ENCODE measurements around the gene CASKIN2.
A peak's percentile ranks its signal among the peaks of the same experiment; 100 is the strongest.
"Not testable (repeated sequence)": the region's sequence is repeated elsewhere in the genome, so short reads cannot be mapped to it uniquely, and the experiment has no call there.

CASKIN2 gene

GRCh38 chr17:75544250-75544649, 28.9 kb upstream of the CASKIN2 start:
- DNase-seq: no peak

GRCh38 chr17:75542728-75543336, 27.5 kb upstream of the CASKIN2 start:
- no peak for DNase-seq

DNA sequence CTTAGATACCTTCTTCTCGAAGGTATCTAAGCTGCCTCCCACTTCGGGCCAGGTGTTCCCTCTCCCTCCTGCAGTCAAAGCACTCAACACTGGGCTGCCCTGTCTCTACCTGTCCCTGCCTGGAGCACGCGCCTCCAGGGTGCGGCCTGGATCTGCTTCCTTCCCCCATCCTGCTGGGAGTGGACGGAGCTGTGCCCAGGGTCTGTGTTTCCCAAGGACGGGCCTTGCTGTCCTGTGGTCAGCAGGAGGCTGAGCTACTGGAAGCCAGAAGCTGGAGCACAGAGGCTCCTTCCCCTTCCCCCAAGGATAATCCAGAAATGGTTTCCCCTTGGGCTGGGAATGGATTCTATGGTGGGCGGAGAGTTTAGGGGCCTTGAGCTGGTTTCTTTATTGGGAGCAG, 26.9 kb upstream of the CASKIN2 start:
- no peak for DNase-seq

GRCh38 chr17:75540923-75541503, 25.7 kb upstream of the CASKIN2 start:
- no peak for DNase-seq

- DNase-seq: no peak
Observed at GRCh38 chr17:75539967-75540729, 24.8 kb upstream of the CASKIN2 start.

- no peak for DNase-seq
Observed at GRCh38 chr17:75536366-75536765, 21.0 kb upstream of the CASKIN2 start.

GRCh38 chr17:75535871-75536270, 20.5 kb upstream of the CASKIN2 start:
- DNase-seq: no peak

DNA sequence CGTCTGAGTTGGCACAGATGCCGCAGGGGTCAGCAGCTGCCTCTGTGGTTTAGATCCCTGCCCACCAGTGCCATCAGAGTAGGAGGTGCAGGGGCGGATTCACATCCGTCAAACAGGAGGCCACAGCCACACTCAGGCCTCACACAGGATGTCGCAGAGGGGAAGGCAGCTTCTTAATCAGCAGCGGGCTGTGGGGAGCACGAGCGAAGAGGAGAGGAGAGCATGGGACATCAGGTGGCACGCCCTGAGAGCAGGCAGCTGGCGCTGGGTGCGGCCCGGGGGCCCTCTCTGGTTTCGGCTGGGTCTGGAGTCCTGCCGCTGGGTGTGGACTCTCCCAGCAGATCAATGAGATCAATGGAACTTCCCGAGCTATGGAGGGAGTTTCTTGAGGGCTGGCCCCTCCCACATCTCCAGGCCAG, 19.8 kb upstream of the CASKIN2 start:
- no peak for DNase-seq

- no peak for DNase-seq
Observed at GRCh38 chr17:75531721-75532072, 16.4 kb upstream of the CASKIN2 start.

DNA sequence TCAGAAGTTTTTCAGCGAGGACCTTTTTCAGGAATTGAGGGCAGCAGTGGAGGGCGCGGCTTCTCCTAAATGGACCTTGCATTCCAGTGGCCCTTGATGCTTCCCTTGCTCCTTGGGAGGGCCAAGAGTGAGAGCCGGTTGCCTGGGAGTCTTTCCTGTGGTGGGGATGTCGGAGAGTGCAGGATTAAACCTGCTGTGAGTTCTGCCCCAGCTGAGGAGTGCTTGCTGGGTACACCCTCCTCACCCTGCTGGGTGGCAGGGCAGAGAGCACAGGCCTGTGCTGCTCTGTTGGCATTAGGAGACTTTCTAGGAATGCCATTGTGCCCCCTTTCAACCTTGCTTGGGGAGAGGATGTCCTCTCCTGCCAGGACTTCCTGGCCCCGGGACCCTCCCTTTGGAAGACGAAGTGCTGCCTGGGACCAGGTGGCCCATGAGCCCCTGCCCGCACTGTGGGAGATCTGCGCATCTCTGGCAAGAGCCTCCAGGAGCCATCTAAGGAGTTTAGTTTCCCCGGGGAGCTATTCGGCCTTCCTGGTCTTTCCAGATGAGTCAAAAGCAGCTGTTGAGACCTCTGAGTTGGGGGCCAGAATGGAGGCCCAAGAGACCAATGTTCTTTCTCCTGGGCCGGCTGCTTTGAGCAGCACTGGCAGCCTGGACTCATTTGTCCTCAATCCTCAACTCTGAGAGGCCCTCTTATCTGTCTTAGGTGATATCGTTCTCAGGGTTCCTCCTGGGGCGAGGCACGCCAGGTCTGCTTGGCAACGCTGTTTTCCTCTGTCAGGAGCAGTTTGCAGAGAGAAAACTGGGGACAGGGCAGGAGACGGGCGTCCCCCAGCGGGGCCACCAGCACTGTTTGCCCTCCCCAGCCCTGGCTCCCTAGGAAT, 15.7 kb upstream of the CASKIN2 start:
- DNase-seq: no peak

- DNase-seq: no peak
Observed at GRCh38 chr17:75526555-75527270, 11.4 kb upstream of the CASKIN2 start.

- no peak for DNase-seq
Observed at GRCh38 chr17:75525806-75526554, 10.6 kb upstream of the CASKIN2 start.

- DNase-seq: peak; percentile 92 to 97
Observed at GRCh38 chr17:75524970-75525805, 9.9 kb upstream of the CASKIN2 start, which contains the start of gene LLGL2. LLGL2 (plus strand) TSS chr17:75525697; CDS start chr17:75543427, 17,730 bp downstream.

DNA sequence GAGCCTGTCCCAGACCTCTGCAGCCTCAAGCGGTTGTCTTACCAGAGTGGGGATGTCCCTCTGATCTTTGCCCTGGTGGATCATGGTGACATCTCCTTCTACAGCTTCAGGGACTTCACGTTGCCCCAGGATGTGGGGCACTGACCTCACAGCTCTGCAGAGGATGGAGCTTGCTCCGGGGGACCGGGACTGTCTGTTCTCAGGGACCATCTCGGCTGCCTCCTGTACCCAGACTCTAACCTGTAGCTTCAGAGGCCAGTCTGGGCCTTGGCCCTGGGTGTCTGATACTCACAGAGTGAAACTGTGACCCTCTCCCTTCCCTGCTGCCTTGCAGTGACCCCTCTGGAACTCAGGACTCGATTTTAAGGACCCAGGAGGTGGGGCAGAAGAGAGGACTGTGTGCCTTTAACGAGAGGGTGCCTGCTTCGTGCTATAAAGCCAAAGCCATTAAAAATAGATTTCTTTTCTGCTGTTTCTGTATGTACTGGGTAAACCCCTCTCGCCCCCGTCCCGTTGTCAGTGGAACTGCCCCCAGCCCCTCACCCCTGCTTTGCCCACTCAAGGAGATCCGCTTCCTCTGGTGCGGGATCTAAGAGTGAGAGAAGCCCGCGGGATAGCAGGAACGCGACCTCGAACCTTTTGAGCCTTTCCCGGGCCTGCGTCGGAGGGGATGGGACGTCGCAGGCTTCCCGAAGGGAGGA, 9.1 kb upstream of the CASKIN2 start:
- DNase-seq: no peak

GRCh38 chr17:75523647-75524046, 8.3 kb upstream of the CASKIN2 start:
- no peak for DNase-seq

GRCh38 chr17:75521951-75522727, 6.8 kb upstream of the CASKIN2 start:
- DNase-seq: no peak

DNA sequence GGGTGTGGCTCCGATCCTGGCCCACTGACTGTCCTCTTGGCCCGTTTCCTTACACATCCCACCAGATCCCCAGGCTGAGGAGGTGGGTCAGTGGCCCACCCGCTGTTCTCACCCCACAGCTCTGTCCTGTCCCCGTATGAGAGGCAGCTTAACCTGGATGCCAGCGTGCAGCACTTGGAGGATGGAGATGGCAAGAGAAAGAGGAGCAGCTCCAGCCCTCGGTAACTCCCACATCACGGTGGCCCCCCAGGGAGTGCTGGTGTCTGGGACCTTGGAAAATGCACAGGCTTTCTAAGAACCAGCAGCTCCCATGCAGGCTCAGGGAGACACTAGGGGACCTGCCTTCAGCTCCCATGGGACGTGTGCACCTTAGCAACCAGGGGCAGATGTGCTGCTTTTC, 6.0 kb upstream of the CASKIN2 start:
- DNase-seq: no peak

GRCh38 chr17:75520413-75520812, 5.1 kb upstream of the CASKIN2 start:
- DNase-seq: not testable (repeated sequence)

DNA sequence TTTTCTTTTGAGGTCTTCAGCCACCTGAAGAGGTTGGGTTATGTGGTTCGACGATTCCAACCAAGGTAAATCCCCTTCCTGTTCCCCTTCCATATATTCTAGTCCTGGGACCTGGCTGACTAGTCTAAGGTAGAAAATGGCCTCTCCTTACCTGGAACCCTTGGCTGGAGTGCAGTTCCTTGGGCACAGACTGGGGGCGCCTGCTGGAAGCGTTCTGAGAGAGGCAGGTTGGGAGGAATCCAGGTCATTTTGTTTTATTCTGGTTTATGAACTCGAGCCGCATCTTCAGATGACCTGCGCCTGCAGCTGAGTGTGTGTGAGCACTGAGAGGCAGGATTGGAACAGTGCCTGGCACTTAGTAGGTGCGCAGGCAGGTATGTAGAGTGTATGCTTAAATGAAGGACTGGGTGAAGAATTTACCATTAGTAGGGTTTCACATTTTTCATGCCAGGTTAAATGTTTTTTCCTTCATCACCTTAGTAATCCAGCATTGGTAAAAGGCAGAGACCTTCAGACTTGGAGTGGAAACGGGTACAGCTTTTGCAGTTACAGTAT, 3.7 kb upstream of the CASKIN2 start:
- no peak for DNase-seq

Data from NCI-H1930 (cell line).